ENCODE measurements around the gene RACGAP1. TPM values are rescaled to one million over a fixed set of nuclear protein-coding genes. Genes with fewer than 3 reads are reported as not detected.

The RACGAP1 gene
- total and polyA plus RNA-seq, 12 donors: 1.3 to 28.4 (median 6.2) TPM

GRCh38 chr12:50066402-50066801 lies 41.1 kb upstream of the RACGAP1 start:
- Histone ChIP-seq H3K4me1 (replicated peaks in 1 of 2) (no peaks in the 10 kb centered on the region), H3K36me3 (replicated peaks in 1 of 2) (no peaks in the 10 kb centered on the region), H3K27ac (peak overlapping the region in 1 of 5 donors; percentile 16), H3K27me3 (no peaks in the 10 kb centered on the region), H3K9me3 (replicated peaks in 1 of 3) (no peaks in the 10 kb centered on the region), H3K4me3 (no peak overlapping the region)
- TF ChIP-seq CTCF (IDR thresholded peaks at IDR 0.05): no peak
- TF ChIP-seq POLR2A (IDR thresholded peaks at IDR 0.05): no peak
- intact Hi-C loops (cut with DNase I): no loop called here
- 54 to 76% (median 66%) methylated on average over 5 of the region's 5 CpGs for WGBS, 4 donors
- peak in 1 of 7 donors; percentile 60 for DNase-seq

- Histone ChIP-seq H3K27ac (no peak overlapping the region), H3K27me3 (no peaks in the 10 kb centered on the region), H3K9me3 (replicated peaks in 1 of 3) (no peaks in the 10 kb centered on the region), H3K4me1 (replicated peaks in 1 of 2) (no peaks in the 10 kb centered on the region), H3K36me3 (replicated peaks in 1 of 2) (no peaks in the 10 kb centered on the region), H3K4me3 (no peak overlapping the region)
- no peak for DNase-seq
- TF ChIP-seq CTCF (IDR thresholded peaks at IDR 0.05) (no peak), POLR2A (IDR thresholded peaks at IDR 0.05) (no peak)
- 68 to 95% (median 83%) methylated on average over 3 of the region's 3 CpGs for WGBS, 4 donors
- intact Hi-C loops (cut with DNase I): no loop called here
Measured at GRCh38 chr12:50065726-50066310, 40.5 kb upstream of the RACGAP1 start.

- Histone ChIP-seq H3K9me3 (replicated peaks in 1 of 3) (no peaks in the 10 kb centered on the region), H3K27me3 (no peaks in the 10 kb centered on the region), H3K4me1 (replicated peaks in 1 of 2) (peaks cover 0 to 2% of the 10 kb centered on the region in 2 donors), H3K27ac (no peak overlapping the region), H3K36me3 (replicated peaks in 1 of 2) (no peaks in the 10 kb centered on the region), H3K4me3 (no peak overlapping the region)
- 78 to 94% (median 84%) methylated on average over 4 to 5 of the region's 5 CpGs for WGBS, 4 donors
- TF ChIP-seq POLR2A (IDR thresholded peaks at IDR 0.05): no peak
- no peak for TF ChIP-seq CTCF (IDR thresholded peaks at IDR 0.05)
- intact Hi-C loops (cut with DNase I): loop anchor here in 1 of 2 donors (5.0 kb wide), 1 partner anchor 91 kb away; the partner anchor contains the start of gene AQP6
- no peak for DNase-seq
Measured at GRCh38 chr12:50062728-50063460, 37.6 kb upstream of the RACGAP1 start.

GRCh38 chr12:50061946-50062686 lies 36.8 kb upstream of the RACGAP1 start:
- Histone ChIP-seq H3K4me3 (no peak overlapping the region), H3K4me1 (replicated peaks in 1 of 2) (peaks cover 0 to 6% of the 10 kb centered on the region in 2 donors), H3K36me3 (replicated peaks in 1 of 2) (no peaks in the 10 kb centered on the region), H3K27me3 (no peaks in the 10 kb centered on the region), H3K9me3 (replicated peaks in 1 of 3) (no peaks in the 10 kb centered on the region), H3K27ac (no peak overlapping the region)
- WGBS, 4 donors: 65 to 75% (median 72%) methylated on average over 6 of the region's 6 CpGs
- intact Hi-C loops (cut with DNase I): loop anchor here in 1 of 2 donors (5.0 kb wide), 1 partner anchor 90 kb away; the partner anchor contains the start of gene AQP6
- TF ChIP-seq POLR2A (IDR thresholded peaks at IDR 0.05) (no peak), CTCF (IDR thresholded peaks at IDR 0.05) (no peak)
- no peak for DNase-seq

All from adrenal gland (tissue), 12 donors.